HG02642 (cell line): ENCODE data around the gene SARM1.
A peak's percentile ranks its signal among the peaks of the same experiment; 100 is the strongest.

Source experiments
- ATAC-seq: cut with Tn5 transposase; IDR thresholded peaks from one replicate; pipeline ENCODE4 v1.9.1; 2021; ENCODE audit warnings: mild to moderate bottlenecking; ENCODE audit not compliant: unreplicated experiment, poor library complexity

Gene SARM1

GRCh38 chr17:28391401-28391800, 19.9 kb downstream of the SARM1 start:
- no peak for ATAC-seq

- ATAC-seq: no peak
Measured at GRCh38 chr17:28392491-28392890, 21.0 kb downstream of the SARM1 start.

GRCh38 chr17:28394337-28395116, 23.0 kb downstream of the SARM1 start:
- ATAC-seq: no peak

- ATAC-seq: no peak
Measured at GRCh38 chr17:28395426-28395825, 23.9 kb downstream of the SARM1 start.

- ATAC-seq: no peak
Measured at GRCh38 chr17:28395968-28396367, 24.5 kb downstream of the SARM1 start.

GRCh38 chr17:28396635-28397239, 25.2 kb downstream of the SARM1 start:
- no peak for ATAC-seq

- no peak for ATAC-seq
Measured at GRCh38 chr17:28397275-28397674, 25.8 kb downstream of the SARM1 start.

GRCh38 chr17:28397687-28398279, 26.3 kb downstream of the SARM1 start:
- ATAC-seq: no peak

- ATAC-seq: no peak
Measured at GRCh38 chr17:28398280-28398981, 26.9 kb downstream of the SARM1 start.

GRCh38 chr17:28399808-28400207, 28.3 kb downstream of the SARM1 start:
- ATAC-seq: no peak

GRCh38 chr17:28402224-28402630, 30.7 kb downstream of the SARM1 start:
- no peak for ATAC-seq

- ATAC-seq: no peak
Measured at GRCh38 chr17:28402844-28403243, 31.4 kb downstream of the SARM1 start.

- ATAC-seq: no peak
Measured at GRCh38 chr17:28404007-28404406, 32.5 kb downstream of the SARM1 start.

GRCh38 chr17:28404461-28404811, 32.9 kb downstream of the SARM1 start:
- ATAC-seq: no peak

- no peak for ATAC-seq
Measured at GRCh38 chr17:28404812-28405570, 33.5 kb downstream of the SARM1 start.

- peak; percentile 81 for ATAC-seq
Measured at GRCh38 chr17:28405632-28406472, 34.4 kb downstream of the SARM1 start, which contains the start of gene SLC46A1. Gene SLC46A1 (minus strand): TSS chr17:28406212. CDS start chr17:28406114, 98 bp downstream.

GRCh38 chr17:28406473-28406814, 35.0 kb downstream of the SARM1 start:
- ATAC-seq: no peak

GRCh38 chr17:28407130-28407973, 35.9 kb downstream of the SARM1 start:
- ATAC-seq: no peak

GRCh38 chr17:28407974-28408306, 36.4 kb downstream of the SARM1 start:
- ATAC-seq: no peak
